SK-N-SH (cell line): ENCODE measurements around the gene MED15. TPM values are rescaled to one million over a fixed set of nuclear protein-coding genes. Genes with fewer than 3 reads are reported as not detected.
A peak's percentile ranks its signal among the peaks of the same experiment; 100 is the strongest.

Experiments
- CTCF ChIA-PET: fragments of 300-600, 350-600 bp; formaldehyde crosslinking; extraction: SDS; loops from one replicate; lab custom pipeline; 2021; lab: Yijun Ruan, JAX
- POLR2A ChIA-PET: fragments of 350-600 bp; sonication (Branson Sonifier 250); formaldehyde crosslinking; extraction: SDS; loops from one replicate; lab custom pipeline; 2020; ENCODE audit warnings: antibody characterized with exemption, inconsistent platforms; lab: Yijun Ruan, JAX
- DNase-seq: peaks from one replicate; pipeline ENCODE4 v3.0.0; 2012
- H2AFZ ChIP-seq: fragments of 200-600 bp; sonication (generic); 2 replicates; pipeline ENCODE4 v1.8.1; 2016; ENCODE audit warnings: antibody characterized with exemption, mild to moderate bottlenecking, low read depth
- H3F3A ChIP-seq: fragments of 200-600 bp; sonication (generic); replicated peaks from 2 replicates; pipeline ENCODE3; 2016; ENCODE audit warnings: antibody characterized with exemption, mild to moderate bottlenecking; ENCODE audit not compliant: insufficient read depth
- H3K27ac ChIP-seq, 2 experiments: fragments of 200-500 bp in 1 of 2; fragments of 200-600 bp in 1 of 2; sonication (Bioruptor generic) in 1 of 2; sonication (generic), shearing (Covaris generic) in 1 of 2; 2 replicates each; pipeline versions ENCODE4 v1.5.1 to v1.6.1; 2014 to 2016; ENCODE audit warnings: low read depth in 2 of 2, inconsistent platforms in 1 of 2, low read length in 1 of 2, mild to moderate bottlenecking in 1 of 2, mixed read lengths in 1 of 2
- H3K27me3 ChIP-seq: fragments of 200-600 bp; sonication (generic), shearing (Covaris generic); 2 replicates; pipeline ENCODE4 v1.6.1; 2016; ENCODE audit warnings: mixed run types; ENCODE audit not compliant: insufficient read depth
- H3K36me3 ChIP-seq, 2 experiments: fragments of 200-500 bp in 1 of 2; fragments of 200-600 bp in 1 of 2; sonication (Bioruptor generic) in 1 of 2; sonication (generic) in 1 of 2; replicated peaks in 1 of 2; 2 replicates each; pipeline versions ENCODE3 to v1.5.1; 2014 to 2016; ENCODE audit warnings: low read length in 1 of 2, mild to moderate bottlenecking in 1 of 2; ENCODE audit not compliant: insufficient read depth in 2 of 2, control insufficient read depth in 1 of 2
- H3K4me1 ChIP-seq, 2 experiments: fragments of 200-500 bp in 1 of 2; fragments of 200-600 bp in 1 of 2; sonication (Bioruptor generic) in 1 of 2; sonication (generic), shearing (Covaris generic) in 1 of 2; 2 replicates each; pipeline versions ENCODE4 v1.5.1 to v1.6.1; 2014 to 2016; ENCODE audit warnings: low read depth in 1 of 2, low read length in 1 of 2, mixed run types in 1 of 2; ENCODE audit not compliant: insufficient read depth in 2 of 2, control insufficient read depth in 1 of 2
- H3K4me2 ChIP-seq: fragments of 200-600 bp; sonication (generic), shearing (Covaris generic); 2 replicates; pipeline ENCODE4 v1.6.1; 2017; ENCODE audit warnings: mixed run types
- H3K4me3 ChIP-seq, 2 experiments: fragments of 200-500 bp in 1 of 2; fragments of 200-600 bp in 1 of 2; sonication (Bioruptor generic) in 1 of 2; sonication (generic), shearing (Covaris generic) in 1 of 2; 2 replicates each; pipeline versions ENCODE4 v1.5.1 to v1.8.1; 2014 to 2016; ENCODE audit warnings: low read depth in 2 of 2, inconsistent platforms in 1 of 2, low read length in 1 of 2, mild to moderate bottlenecking in 1 of 2, mixed read lengths in 1 of 2, moderate library complexity in 1 of 2
- H3K79me2 ChIP-seq: fragments of 200-600 bp; sonication (generic); 2 replicates; pipeline ENCODE4 v1.8.1; 2017; ENCODE audit warnings: mild to moderate bottlenecking; ENCODE audit not compliant: insufficient read depth
- H3K9ac ChIP-seq: fragments of 200-600 bp; sonication (generic); 2 replicates; pipeline ENCODE4 v1.6.1; 2017; ENCODE audit warnings: mixed run types
- H3K9me2 ChIP-seq: fragments of 200-600 bp; sonication (generic); 2 replicates; pipeline ENCODE4 v1.6.1; 2017; ENCODE audit warnings: mixed run types
- H3K9me3 ChIP-seq: fragments of 200-600 bp; sonication (generic); 2 replicates; pipeline ENCODE4 v1.6.1; 2017; ENCODE audit warnings: mixed run types, mild to moderate bottlenecking, moderate library complexity
- H4K20me1 ChIP-seq: fragments of 200-600 bp; sonication (generic); 2 replicates; pipeline ENCODE4 v1.6.1; 2017; ENCODE audit warnings: mild to moderate bottlenecking, mixed run types; ENCODE audit not compliant: insufficient read depth
- CHD2 ChIP-seq: fragments of 150-350 bp; IDR thresholded peaks from 2 replicates; pipeline ENCODE4 v1.6.1; 2018; ENCODE audit warnings: low read length; ENCODE audit not compliant: partially characterized antibody
- ELF1 ChIP-seq: IDR thresholded peaks from 2 replicates; pipeline ENCODE4 v1.4.0; 2012
- EP300 ChIP-seq, 2 experiments: IDR thresholded peaks; 2 replicates each; pipeline versions ENCODE4 v1.4.0 to v1.6.1; 2012; ENCODE audit warnings: borderline replicate concordance in 1 of 2, low read depth in 1 of 2, low read length in 1 of 2
- FOXJ3 ChIP-seq: sonication (generic); formaldehyde crosslinking; IDR thresholded peaks from 2 replicates; pipeline ENCODE4 v1.5.1; 2020; ENCODE audit warnings: mild to moderate bottlenecking, missing genetic modification reagents
- FOXM1 ChIP-seq: IDR thresholded peaks from 2 replicates; pipeline ENCODE4 v1.4.0; 2012; ENCODE audit warnings: low read depth, mild to moderate bottlenecking
- MAX ChIP-seq: IDR thresholded peaks from 2 replicates; pipeline ENCODE4 v1.4.0; 2012; ENCODE audit warnings: low read depth
- MEF2A ChIP-seq: IDR thresholded peaks from 2 replicates; pipeline ENCODE4 v1.4.0; 2012; ENCODE audit warnings: low read depth, borderline replicate concordance
- MXI1 ChIP-seq: IDR thresholded peaks from 2 replicates; pipeline ENCODE4 v1.6.1; 2012; ENCODE audit warnings: mild to moderate bottlenecking, low read depth, low read length, improper control_type of control experiment
- NRF1 ChIP-seq: IDR thresholded peaks from 2 replicates; pipeline ENCODE4 v1.6.1; 2012; ENCODE audit warnings: low read depth, mild to moderate bottlenecking, low read length
- POLR2AphosphoS5 ChIP-seq: IDR thresholded peaks from 2 replicates; pipeline ENCODE4 v1.6.1; 2012; ENCODE audit warnings: low read depth, low read length
- RCOR1 ChIP-seq: fragments of 150-350 bp; IDR thresholded peaks from 2 replicates; pipeline ENCODE4 v1.6.1; 2017; ENCODE audit warnings: antibody characterized with exemption, low read length
- REST ChIP-seq: IDR thresholded peaks from 2 replicates; pipeline ENCODE4 v1.6.1; 2012; ENCODE audit warnings: mild to moderate bottlenecking, low read depth, low read length, moderate library complexity
- SIN3A ChIP-seq: IDR thresholded peaks from 2 replicates; pipeline ENCODE4 v1.6.1; 2012; ENCODE audit warnings: low read depth, mild to moderate bottlenecking, low read length, moderate library complexity, borderline replicate concordance
- SMC3 ChIP-seq: IDR thresholded peaks from 2 replicates; pipeline ENCODE4 v1.6.1; 2012; ENCODE audit warnings: low read depth, low read length, improper control_type of control experiment
- TAF1 ChIP-seq: IDR thresholded peaks from 2 replicates; pipeline ENCODE4 v1.6.1; 2012; ENCODE audit warnings: low read depth, mild to moderate bottlenecking, low read length, moderate library complexity, borderline replicate concordance
- TCF12 ChIP-seq: IDR thresholded peaks from 2 replicates; pipeline ENCODE4 v1.4.0; 2012
- WGBS: methylation state at CpG from one replicate; pipeline ENCODE4 v1.1.6; 2017; ENCODE audit warnings: low lambda C conversion rate; 5-methylcytosine and 5-hydroxymethylcytosine counted together
- polyA plus RNA-seq, 3 experiments: library from polyadenylated mRNA; depleted of rRNA; stranded (reverse); fragments of >200 nt; gene quantifications; 2 replicates each; pipeline ENCODE4 v1.2.3, GENCODE V29; 2012

The MED15 gene
- polyA plus RNA-seq, 1 of the 3 experiments (the other 2 are of a cell fraction), result 45.1 TPM

DNA sequence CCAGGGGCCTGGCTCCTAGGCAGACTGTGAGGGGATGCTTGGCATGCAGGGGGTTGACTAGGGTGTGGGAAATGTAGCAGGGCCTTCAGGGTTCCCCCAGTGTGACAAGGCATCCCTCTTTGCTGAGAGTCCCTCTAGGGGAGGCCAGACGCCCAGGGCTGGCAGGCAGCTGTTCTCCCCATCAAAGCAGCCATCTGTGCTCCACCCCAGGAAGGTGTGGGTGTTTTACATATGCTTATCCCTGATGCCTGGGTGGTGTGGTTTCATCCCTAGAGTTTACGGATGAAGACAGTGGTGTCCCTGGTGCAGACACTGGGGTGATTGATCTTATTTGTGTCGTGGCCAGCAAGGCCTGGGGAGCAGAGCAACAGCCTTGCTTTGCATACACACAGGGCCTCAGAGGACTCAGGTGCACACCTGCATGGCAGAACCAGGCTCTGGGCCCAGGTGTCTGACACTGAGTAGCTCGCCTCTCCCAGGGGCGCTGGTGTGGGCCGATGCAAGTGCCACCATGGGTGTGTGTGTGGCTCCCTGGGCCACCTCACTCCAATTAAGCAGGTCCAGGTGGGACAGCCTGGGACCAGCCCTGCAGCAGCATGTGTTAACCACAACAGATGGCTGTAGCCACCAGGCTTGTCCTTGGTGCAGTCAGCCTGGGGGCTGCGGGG lies 74.2 kb downstream of the MED15 start:
- ChIA-PET CTCF (interaction anchor here (1.0 to 16.6 kb wide), 2 partner anchors 8 to 15 kb away, joined by 3 to 180 read pairs; no protein-coding TSS in a partner anchor), POLR2A (no interaction called here)
- peaks cover 7% of the 10 kb centered on the region for H3F3A ChIP-seq
- H3K4me2 ChIP-seq, result no peak overlapping the region
- no peaks in the 10 kb centered on the region for H3K27me3 ChIP-seq
- no peak overlapping the region for H2AFZ ChIP-seq
- H3K9ac ChIP-seq, result no peak overlapping the region
- peaks cover 23% of the 10 kb centered on the region; the same call in 1 of the 2 replicates for H3K79me2 ChIP-seq
- H3K9me3 ChIP-seq, result no peaks in the 10 kb centered on the region
- no peak for DNase-seq
- H3K27ac ChIP-seq, result peak overlapping the region in 1 of 2 experiments; percentile 39; a peak in 1 of 4 replicates
- H3K4me1 ChIP-seq, result peaks cover 0 to 65% of the 10 kb centered on the region in 2 experiments; a peak in 1 of 4 replicates
- TF ChIP-seq FOXJ3 (no peak), TAF1 (no peak), FOXM1 (no peak), CHD2 (no peak), POLR2AphosphoS5 (no peak), NRF1 (no peak), REST (no peak), SIN3A (no peak), RCOR1 (no peak)
- 100% methylated on average over 2 of the region's 7 CpGs for WGBS
- H3K36me3 ChIP-seq, result peaks cover 15 to 84% of the 10 kb centered on the region in 2 experiments
- no peak overlapping the region for H3K4me3 ChIP-seq
- H3K9me2 ChIP-seq, result no peaks in the 10 kb centered on the region
- H4K20me1 ChIP-seq, result peaks cover 40% of the 10 kb centered on the region; the same call in 1 of the 2 replicates

GRCh38 chr22:20582171-20582511 lies 74.7 kb downstream of the MED15 start:
- Histone ChIP-seq H4K20me1 (peaks cover 40% of the 10 kb centered on the region), H3K27ac (peak overlapping the region in 1 of 2 experiments; percentile 39; a peak in 1 of 4 replicates), H2AFZ (no peak overlapping the region), H3K4me2 (no peak overlapping the region), H3K36me3 (peaks cover 15 to 85% of the 10 kb centered on the region in 2 experiments), H3K27me3 (no peaks in the 10 kb centered on the region), H3F3A (peaks cover 7% of the 10 kb centered on the region), H3K4me3 (no peak overlapping the region), H3K4me1 (peaks cover 0 to 70% of the 10 kb centered on the region in 2 experiments; a peak in 1 of 4 replicates), H3K79me2 (peaks cover 19% of the 10 kb centered on the region; the same call in 1 of the 2 replicates), H3K9ac (no peak overlapping the region), H3K9me2 (no peaks in the 10 kb centered on the region), H3K9me3 (no peaks in the 10 kb centered on the region)
- TF ChIP-seq CHD2 (no peak), ELF1 (no peak), SMC3 (no peak), EP300 (IDR thresholded peaks at IDR 0.05; ENCODE audit: borderline replicate concordance in 1 of 2, low read depth in 1 of 2, low read length in 1 of 2) (no peak), MAX (no peak), TAF1 (no peak), REST (no peak), MEF2A (no peak), TCF12 (no peak), MXI1 (no peak)
- POLR2A ChIA-PET, result no interaction called here
- CTCF ChIA-PET, result interaction anchor here (1.0 to 16.6 kb wide), 2 partner anchors 9 to 16 kb away, joined by 3 to 180 read pairs; no protein-coding TSS in a partner anchor
- WGBS, result no CpG with 5 or more reads among the region's 5 CpGs
- DNase-seq, result no peak
